ENCODE data around the gene DEUP1.

DEUP1 gene

DNA sequence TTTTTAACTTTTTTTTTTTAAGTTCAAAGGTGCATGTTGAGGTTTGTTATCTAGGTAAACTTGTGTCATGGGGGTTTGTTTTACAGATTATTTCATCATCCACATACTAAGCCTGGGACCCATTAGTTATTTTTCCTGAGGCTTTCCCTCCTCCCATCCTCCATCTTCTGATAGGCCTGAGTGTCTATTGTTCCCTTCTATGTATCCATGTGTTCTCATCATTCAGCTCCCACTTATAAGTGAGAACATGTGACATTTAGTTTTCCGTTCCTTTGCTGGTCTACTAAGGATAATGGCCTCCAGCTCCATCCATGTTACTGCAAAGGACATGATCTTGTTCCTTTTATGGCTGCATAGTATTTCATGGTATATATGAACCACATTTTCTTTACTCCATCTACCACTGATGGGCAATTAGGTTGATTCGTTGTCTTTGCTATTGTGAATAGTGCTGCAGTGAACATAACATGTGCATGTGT, 14.4 kb downstream of the DEUP1 start:
- no peak overlapping the region for H3K27ac ChIP-seq
- TF ChIP-seq, protein P1, sequence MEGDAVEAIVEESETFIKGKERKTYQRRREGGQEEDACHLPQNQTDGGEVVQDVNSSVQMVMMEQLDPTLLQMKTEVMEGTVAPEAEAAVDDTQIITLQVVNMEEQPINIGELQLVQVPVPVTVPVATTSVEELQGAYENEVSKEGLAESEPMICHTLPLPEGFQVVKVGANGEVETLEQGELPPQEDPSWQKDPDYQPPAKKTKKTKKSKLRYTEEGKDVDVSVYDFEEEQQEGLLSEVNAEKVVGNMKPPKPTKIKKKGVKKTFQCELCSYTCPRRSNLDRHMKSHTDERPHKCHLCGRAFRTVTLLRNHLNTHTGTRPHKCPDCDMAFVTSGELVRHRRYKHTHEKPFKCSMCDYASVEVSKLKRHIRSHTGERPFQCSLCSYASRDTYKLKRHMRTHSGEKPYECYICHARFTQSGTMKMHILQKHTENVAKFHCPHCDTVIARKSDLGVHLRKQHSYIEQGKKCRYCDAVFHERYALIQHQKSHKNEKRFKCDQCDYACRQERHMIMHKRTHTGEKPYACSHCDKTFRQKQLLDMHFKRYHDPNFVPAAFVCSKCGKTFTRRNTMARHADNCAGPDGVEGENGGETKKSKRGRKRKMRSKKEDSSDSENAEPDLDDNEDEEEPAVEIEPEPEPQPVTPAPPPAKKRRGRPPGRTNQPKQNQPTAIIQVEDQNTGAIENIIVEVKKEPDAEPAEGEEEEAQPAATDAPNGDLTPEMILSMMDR (conservative IDR thresholded peaks at IDR 0.05; ENCODE audit: low read depth): no peak
- ChIA-PET POLR2A (ENCODE audit: low non-redundant PET) (no interaction called here), CTCF (no interaction called here)
- DNase-seq (ENCODE audit: low spot score): no peak

DNA sequence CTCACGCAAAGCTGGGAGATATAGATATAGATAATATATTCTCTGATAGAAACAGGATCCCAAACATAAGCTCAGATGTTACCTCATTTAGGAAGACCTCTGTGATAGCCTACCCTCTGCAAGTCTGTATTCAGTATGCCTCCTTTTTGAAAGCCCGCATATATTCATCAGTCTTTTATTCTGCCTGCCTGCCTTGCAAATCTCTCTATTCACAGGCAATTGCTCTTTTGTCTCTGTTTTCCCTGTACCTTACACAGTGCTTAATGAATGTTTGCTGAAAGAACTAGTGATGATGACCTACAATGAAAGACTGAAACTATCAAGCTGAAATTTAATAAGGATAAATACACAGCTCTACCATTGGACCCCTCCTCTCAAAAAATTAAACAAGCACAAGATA, 18.4 kb downstream of the DEUP1 start:
- ChIA-PET POLR2A (ENCODE audit: low non-redundant PET) (no interaction called here), CTCF (interaction anchor here (0.6 kb wide), 1 partner anchor 194 kb away, joined by 3 read pairs; no protein-coding TSS in a partner anchor)
- no peak overlapping the region for H3K27ac ChIP-seq
- no peak for DNase-seq (ENCODE audit: low spot score)
- TF ChIP-seq, protein P1 (conservative IDR thresholded peaks at IDR 0.05; ENCODE audit: low read depth): no peak

DNA sequence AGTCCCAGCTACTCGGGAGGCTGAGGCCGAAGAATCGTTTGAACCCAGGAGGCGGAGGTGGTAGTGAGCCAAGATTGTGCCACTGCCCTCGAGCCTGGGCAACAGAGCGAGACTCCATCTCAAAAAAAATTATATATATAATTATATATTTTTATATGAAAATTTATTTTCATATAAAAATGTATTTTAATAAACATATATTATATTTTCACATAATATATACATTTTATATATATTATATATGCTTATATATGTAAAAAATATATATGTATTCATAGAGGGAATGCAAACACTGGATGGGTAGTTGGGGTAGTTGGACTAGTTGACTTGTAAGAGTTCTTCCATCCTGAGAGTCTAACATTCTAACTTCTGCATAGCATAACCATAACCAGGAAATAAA, 20.3 kb downstream of the DEUP1 start:
- no peak for DNase-seq (ENCODE audit: low spot score)
- POLR2A ChIA-PET (ENCODE audit: low non-redundant PET): no interaction called here

DNA sequence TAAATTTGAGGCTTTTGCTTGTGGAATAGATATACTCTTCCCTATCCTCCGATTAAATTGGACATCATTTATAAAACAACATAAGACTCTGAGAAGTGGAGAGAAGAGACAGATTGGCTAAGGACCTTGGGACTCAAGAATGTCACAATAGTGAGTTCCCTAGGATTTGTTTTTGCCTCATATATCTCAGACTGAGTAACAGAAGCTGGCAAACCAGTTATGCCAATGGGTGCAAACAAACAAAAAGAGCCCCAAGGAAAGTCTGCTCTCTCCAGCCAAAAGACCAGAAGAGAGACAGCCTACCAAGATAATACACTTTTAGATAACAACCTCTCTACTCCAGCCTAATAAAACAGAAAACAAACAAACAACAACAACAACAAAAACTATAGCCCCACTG, 28.9 kb downstream of the DEUP1 start:
- TF ChIP-seq, protein P1 (conservative IDR thresholded peaks at IDR 0.05; ENCODE audit: low read depth): no peak
- ChIA-PET CTCF (interaction anchor here (0.6 kb wide), 1 partner anchor 8 kb away, joined by 3 read pairs; no protein-coding TSS in a partner anchor), POLR2A (ENCODE audit: low non-redundant PET) (no interaction called here)
- no peak for DNase-seq (ENCODE audit: low spot score)
- no peak overlapping the region for H3K27ac ChIP-seq

More for the DNA sequence above, 20.3 kb downstream of the DEUP1 start:
- TF ChIP-seq, protein P1 (conservative IDR thresholded peaks at IDR 0.05; ENCODE audit: low read depth): no peak
- no peak overlapping the region for H3K27ac ChIP-seq
- CTCF ChIA-PET: no interaction called here

DNA sequence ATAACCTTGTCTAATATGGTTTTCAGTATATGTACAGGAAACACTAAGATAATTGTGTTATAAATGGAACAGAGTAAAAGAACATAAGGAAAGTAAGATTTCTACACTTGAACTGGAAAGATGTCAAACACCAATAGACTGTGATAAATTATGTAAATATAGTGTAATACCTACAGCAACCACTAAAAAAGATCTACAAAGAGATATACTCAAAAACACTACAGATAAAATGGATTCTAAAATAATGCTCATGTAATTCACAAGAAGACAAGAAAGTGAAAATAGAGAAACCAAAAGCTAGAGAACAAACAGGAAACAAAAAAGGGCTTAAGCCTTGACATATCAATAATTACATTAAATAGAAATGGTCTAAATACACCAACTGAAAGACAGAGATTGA, 30.9 kb downstream of the DEUP1 start:
- TF ChIP-seq, protein P1 (conservative IDR thresholded peaks at IDR 0.05; ENCODE audit: low read depth): no peak
- DNase-seq (ENCODE audit: low spot score): no peak
- CTCF ChIA-PET: interaction anchor here (0.6 to 0.9 kb wide), 2 partner anchors 110 to 861 kb away, joined by 4 to 6 read pairs; no protein-coding TSS in a partner anchor
- POLR2A ChIA-PET (ENCODE audit: low non-redundant PET): no interaction called here
- H3K27ac ChIP-seq: no peak overlapping the region

DNA sequence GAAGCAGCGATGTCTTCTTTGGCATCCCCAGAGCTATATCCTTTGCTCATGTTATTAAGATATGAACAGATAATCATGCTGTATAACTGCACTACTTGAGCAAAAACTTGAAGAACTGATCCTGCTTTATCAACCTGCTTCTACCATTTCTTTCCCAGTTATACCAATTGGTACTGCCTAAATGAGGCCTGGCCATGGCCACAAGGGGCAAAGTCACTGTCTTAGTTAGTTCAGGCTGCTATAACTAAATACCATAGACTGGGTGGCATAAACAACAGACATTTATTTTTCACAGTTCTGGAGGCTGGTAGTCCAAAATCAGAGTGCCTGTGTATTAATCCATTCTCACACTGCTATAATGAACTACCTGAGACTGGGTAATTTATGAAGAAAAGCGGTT, 37.5 kb downstream of the DEUP1 start:
- no peak for DNase-seq (ENCODE audit: low spot score)
- no peak overlapping the region for H3K27ac ChIP-seq
- POLR2A ChIA-PET (ENCODE audit: low non-redundant PET): no interaction called here
- CTCF ChIA-PET: interaction anchor here (0.7 kb wide), 2 partner anchors 9 to 1621 kb away, joined by 3 to 5 read pairs; no protein-coding TSS in a partner anchor
- TF ChIP-seq, protein P1 (conservative IDR thresholded peaks at IDR 0.05; ENCODE audit: low read depth): no peak
